ENCODE data around the gene BST1. TPM values are rescaled to one million over a fixed set of nuclear protein-coding genes. Genes with fewer than 3 reads are reported as not detected.

BST1 gene
- total RNA-seq, 4 donors from 2014 or later = 3.7 to 6.7 (median 5.7) TPM

DNA sequence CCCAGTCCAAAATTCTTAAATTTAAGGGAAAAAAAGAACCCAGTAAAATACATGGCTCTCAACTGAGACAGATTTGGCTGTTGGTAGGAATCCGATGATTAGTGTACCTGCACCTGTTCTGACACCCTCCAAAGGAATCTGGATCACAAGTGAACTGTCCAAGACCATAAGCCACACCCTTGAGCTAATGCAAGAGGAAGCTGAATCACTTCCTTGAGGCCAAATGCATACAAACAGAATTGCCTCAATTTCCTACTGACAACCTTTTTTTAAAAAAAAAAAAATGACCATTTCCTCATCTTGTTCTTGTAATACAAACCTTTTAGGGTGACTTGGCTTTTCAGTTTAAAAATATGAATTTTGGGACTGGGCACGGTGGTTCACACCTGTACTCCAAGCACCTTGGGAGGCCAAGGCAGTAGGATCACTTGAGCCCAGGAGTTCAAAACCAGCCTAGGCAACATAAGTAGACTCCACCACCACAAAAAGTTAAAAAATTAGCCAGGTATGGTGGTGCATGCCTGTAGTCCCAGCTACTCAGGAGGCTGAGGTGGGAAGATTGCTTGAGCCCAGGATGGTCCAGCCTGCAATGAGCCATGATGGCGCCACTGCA lies 37.0 kb upstream of the BST1 start:
- no peak for DNase-seq (ENCODE audit: low spot score in 2 of 2)
- intact Hi-C loops (cut with DNase I; ENCODE audit: low total_unique reads) = no loop called here
- TF ChIP-seq, protein P1, sequence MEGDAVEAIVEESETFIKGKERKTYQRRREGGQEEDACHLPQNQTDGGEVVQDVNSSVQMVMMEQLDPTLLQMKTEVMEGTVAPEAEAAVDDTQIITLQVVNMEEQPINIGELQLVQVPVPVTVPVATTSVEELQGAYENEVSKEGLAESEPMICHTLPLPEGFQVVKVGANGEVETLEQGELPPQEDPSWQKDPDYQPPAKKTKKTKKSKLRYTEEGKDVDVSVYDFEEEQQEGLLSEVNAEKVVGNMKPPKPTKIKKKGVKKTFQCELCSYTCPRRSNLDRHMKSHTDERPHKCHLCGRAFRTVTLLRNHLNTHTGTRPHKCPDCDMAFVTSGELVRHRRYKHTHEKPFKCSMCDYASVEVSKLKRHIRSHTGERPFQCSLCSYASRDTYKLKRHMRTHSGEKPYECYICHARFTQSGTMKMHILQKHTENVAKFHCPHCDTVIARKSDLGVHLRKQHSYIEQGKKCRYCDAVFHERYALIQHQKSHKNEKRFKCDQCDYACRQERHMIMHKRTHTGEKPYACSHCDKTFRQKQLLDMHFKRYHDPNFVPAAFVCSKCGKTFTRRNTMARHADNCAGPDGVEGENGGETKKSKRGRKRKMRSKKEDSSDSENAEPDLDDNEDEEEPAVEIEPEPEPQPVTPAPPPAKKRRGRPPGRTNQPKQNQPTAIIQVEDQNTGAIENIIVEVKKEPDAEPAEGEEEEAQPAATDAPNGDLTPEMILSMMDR (IDR thresholded peaks at IDR 0.05) = no peak
- no peak for TF ChIP-seq POLR2A (IDR thresholded peaks at IDR 0.05)
- H3K4me3 ChIP-seq (ENCODE audit: low read depth, poor library complexity, severe bottlenecking) = no peak overlapping the region
- WGBS, 2 donors = 66 to 74% methylated on average over 3 of the region's 3 CpGs

DNA sequence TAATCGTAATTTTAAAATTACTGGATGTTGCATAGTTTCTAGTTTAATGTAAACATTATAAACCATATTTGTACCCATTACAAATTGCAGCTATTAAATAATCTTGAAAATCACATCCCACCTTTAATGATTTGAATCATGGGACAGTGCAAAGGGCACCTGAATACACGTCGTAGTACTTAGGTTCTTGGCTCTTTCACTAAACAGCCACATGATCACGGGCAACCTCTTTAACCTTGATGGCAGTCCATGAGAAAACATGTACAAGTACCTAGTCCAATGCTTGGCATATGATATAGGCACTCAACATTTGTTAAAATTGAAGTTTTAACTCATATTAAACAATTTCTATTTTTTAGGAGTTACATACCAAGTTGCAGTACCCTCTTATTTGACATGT lies 35.9 kb upstream of the BST1 start:
- DNase-seq (ENCODE audit: low spot score in 2 of 2) = no peak
- no peak for TF ChIP-seq POLR2A (IDR thresholded peaks at IDR 0.05)
- TF ChIP-seq, protein P1 (IDR thresholded peaks at IDR 0.05) = no peak
- intact Hi-C loops (cut with DNase I; ENCODE audit: low total_unique reads) = no loop called here
- no peak overlapping the region for H3K4me3 ChIP-seq (ENCODE audit: low read depth, poor library complexity, severe bottlenecking)
- WGBS, 2 donors = 96 to 98% methylated on average over 4 of the region's 4 CpGs

DNA sequence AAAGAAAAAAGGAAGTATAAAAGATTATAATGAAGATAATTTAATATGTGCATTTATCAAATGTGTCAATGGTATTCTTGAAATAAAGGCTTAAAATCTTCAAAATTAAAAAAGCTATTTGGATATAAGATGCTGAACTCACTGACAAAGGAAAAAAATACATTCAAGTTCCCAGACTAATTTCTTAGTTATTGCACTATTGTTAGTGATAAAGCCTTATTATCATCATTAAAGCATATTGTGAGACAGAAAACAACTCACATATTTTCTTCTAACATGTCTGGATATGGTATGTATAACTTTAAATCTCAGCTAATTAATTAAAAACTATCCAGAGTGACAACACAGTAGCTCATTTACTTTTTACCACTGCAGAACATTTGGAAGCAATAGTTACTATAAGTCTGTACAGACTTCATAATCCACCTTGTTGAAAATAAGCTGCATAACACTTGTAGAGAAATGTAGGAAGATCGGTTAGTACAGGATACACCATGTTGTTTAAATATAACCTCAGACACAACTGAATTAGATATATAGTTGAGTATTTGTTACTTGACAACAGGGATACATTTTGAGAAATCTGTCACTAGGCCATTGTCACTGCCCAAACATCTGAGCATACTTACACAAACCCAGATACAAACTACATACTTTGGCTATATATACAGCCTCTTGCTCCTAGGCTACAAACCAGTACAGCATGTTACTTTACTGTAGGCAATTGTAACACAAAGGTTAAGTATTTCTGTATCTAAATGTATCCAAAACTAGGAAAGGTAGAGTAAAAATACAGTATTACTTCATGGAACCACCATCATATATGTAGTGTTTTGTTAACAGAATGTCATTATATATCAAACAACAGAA lies 34.1 kb upstream of the BST1 start:
- intact Hi-C loops (cut with DNase I; ENCODE audit: low total_unique reads) = no loop called here
- TF ChIP-seq POLR2A (IDR thresholded peaks at IDR 0.05) = no peak
- TF ChIP-seq, protein P1 (IDR thresholded peaks at IDR 0.05) = no peak
- 79 to 80% methylated on average over 1 of the region's 1 CpG for WGBS, 2 donors

DNA sequence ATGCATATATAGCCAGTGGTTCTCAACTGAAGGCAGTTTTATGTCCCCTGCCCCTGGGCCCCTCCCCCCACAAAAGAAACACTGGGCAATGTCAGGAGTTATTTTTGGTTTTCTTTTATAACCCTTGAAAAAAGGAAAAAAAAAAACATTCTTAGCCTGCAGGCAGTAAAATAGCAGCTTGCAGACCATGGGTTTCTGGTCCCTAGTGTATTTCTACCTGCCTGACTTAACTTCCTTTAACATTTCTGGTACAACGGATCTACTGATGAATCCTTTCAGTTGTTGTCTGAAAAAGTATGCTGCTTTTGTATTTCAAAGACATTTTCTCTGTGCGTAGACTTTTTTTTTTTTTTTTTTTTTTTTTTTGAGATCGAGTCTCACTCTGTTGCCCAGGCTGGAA lies 32.3 kb upstream of the BST1 start:
- intact Hi-C loops (cut with DNase I; ENCODE audit: low total_unique reads) = loop anchor here (10.0 kb wide), 1 partner anchor 234 kb away; no protein-coding TSS in a partner anchor
- DNase-seq (ENCODE audit: low spot score in 2 of 2) = no peak
- no peak for TF ChIP-seq POLR2A (IDR thresholded peaks at IDR 0.05)
- TF ChIP-seq, protein P1 (IDR thresholded peaks at IDR 0.05) = no peak
- WGBS, 2 donors = 93 to 98% methylated on average over 3 of the region's 3 CpGs
- H3K4me3 ChIP-seq (ENCODE audit: low read depth, poor library complexity, severe bottlenecking) = no peak overlapping the region

More for the DNA sequence above, 34.1 kb upstream of the BST1 start:
- H3K4me3 ChIP-seq (ENCODE audit: low read depth, poor library complexity, severe bottlenecking) = no peak overlapping the region
- DNase-seq (ENCODE audit: low spot score in 2 of 2) = no peak

DNA sequence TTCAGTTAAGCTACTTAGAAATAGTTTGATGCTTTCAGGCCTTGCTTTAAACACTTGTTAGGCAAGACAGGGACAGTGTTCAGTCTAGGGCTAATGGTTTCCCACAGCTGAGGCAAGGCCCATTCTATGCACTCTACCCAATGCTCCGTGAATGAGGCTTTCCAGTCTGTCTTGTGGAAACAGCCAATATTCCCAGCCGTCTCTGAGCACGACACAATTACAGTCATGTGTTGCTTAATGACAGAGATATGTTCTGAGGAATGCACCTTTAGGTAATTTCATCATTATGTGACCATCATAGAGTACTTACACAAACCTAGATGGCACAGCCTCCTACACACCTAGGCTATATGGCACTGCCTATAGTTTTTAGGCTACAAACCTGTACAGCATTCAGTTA lies 30.8 kb upstream of the BST1 start:
- no peak for DNase-seq (ENCODE audit: low spot score in 2 of 2)
- intact Hi-C loops (cut with DNase I; ENCODE audit: low total_unique reads) = loop anchor here (10.0 kb wide), 1 partner anchor 233 kb away; no protein-coding TSS in a partner anchor
- WGBS, 2 donors = 90 to 95% methylated on average over 3 of the region's 3 CpGs
- TF ChIP-seq POLR2A (IDR thresholded peaks at IDR 0.05) = no peak
- TF ChIP-seq, protein P1 (IDR thresholded peaks at IDR 0.05) = no peak
- H3K4me3 ChIP-seq (ENCODE audit: low read depth, poor library complexity, severe bottlenecking) = no peak overlapping the region

Data from lower leg skin (tissue), 4 donors.